ENCODE data around the gene DPP9.

DNA sequence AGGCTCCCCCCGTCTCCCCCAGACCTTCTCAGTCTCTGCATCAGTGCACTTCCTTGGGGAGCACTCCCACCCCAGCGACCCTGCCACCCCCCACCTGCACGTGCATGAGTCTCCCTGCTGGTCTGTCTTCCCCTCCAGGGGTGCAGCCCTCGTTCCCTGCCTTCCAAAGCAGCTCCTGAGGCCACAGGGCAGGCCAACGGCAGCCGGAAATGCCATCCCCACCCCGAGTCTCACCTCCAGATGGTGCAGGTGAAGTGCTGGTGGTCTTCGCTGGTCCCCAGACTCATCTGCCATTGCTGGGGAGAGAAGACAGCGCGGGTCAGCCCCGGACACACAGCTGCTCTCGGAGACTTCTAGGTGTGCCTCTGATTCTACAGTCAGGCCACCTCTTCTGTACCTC, 59.0 kb downstream of the DPP9 start:
- TF ChIP-seq POLR2A (IDR thresholded peaks at IDR 0.05; ENCODE audit: low read depth, low read length) (no peak), POLR2AphosphoS5 (IDR thresholded peaks at IDR 0.05; ENCODE audit: low read depth, low read length) (no peak), TAF1 (IDR thresholded peaks at IDR 0.05; ENCODE audit: low read depth, low read length) (no peak), POU2F2 (IDR thresholded peaks at IDR 0.05; ENCODE audit: low read depth, low read length) (no peak), SPI1 (IDR thresholded peaks at IDR 0.05; ENCODE audit: low read depth, low read length) (no peak)

Data from GM12891 (cell line).